Posterior cingulate gyrus (tissue), 11 donors: ENCODE data around the gene DLG5.
A peak's percentile ranks its signal among the peaks of the same experiment; 100 is the strongest.
"Not testable (repeated sequence)": the region's sequence is repeated elsewhere in the genome, so short reads cannot be mapped to it uniquely, and the experiment has no call there.

Experiments used
- DNase-seq, 10 donors: peaks; one replicate each; pipeline versions ENCODE4 v3.0.0 to v3.0.0-alpha.2; 2020 to 2021; ENCODE audit warnings: mixed read lengths in 3 of 10
- intact Hi-C: fragments of 100-400 bp; cut with DNase I; formaldehyde crosslinking; loops from one replicate; pipeline ENCODE4 v1.15.1; 2023

Gene DLG5

DNA sequence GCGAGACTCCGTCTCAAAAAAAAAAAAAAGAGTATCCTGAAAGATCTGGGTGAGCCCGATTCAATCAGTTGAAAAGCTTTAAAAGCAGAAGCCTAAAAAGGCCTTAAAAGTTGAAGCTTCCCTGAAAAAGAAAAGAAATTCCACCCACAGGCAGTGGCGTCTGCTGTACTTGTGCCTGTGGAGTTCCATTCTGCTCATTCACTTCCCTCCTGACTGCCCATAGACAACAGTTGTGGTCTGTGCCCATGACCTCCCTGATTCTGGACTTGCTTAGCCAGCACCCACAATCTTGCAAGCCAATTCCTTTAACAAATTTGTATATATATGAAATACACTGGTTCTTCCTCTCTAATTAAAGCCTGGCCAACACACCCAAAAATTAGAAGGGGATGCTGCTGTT lies 141.7 kb downstream of the DLG5 start:
- no peak for DNase-seq
- intact Hi-C loops: no loop called here

DNA sequence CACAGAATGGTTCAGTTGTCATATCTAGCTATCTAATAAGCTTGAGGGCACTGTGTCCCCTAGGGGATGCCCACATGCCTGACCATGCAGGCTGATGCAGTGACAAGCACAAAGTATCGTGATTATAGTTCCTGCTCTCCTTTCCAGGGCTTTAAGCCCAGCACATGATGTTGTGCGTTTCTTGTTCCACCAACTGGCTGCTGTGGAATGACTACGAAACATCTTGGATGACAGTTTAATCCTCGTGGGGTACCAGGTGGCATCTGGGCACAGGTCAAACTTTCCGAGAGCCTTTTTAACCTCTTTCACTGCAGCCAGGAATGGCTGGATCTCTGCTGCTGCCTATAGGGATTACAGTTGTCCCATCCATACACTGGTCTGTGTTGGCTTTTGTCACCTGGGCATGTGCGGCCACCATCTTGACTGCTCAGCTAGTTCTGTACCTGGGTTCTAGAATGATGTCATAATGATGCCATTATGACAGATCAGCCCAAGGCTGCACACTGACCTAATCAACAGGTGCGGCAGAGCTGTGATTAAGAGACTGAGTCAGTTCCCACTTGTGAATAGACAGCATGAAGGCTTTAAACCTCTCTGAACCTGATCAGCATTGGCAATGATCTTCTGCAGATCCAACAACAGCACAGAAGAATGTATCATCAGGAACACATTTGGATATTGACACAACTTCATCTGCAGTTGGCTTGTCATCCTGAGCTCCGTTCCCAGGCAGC lies 144.1 kb downstream of the DLG5 start:
- intact Hi-C loops: no loop called here
- DNase-seq: no peak

DNA sequence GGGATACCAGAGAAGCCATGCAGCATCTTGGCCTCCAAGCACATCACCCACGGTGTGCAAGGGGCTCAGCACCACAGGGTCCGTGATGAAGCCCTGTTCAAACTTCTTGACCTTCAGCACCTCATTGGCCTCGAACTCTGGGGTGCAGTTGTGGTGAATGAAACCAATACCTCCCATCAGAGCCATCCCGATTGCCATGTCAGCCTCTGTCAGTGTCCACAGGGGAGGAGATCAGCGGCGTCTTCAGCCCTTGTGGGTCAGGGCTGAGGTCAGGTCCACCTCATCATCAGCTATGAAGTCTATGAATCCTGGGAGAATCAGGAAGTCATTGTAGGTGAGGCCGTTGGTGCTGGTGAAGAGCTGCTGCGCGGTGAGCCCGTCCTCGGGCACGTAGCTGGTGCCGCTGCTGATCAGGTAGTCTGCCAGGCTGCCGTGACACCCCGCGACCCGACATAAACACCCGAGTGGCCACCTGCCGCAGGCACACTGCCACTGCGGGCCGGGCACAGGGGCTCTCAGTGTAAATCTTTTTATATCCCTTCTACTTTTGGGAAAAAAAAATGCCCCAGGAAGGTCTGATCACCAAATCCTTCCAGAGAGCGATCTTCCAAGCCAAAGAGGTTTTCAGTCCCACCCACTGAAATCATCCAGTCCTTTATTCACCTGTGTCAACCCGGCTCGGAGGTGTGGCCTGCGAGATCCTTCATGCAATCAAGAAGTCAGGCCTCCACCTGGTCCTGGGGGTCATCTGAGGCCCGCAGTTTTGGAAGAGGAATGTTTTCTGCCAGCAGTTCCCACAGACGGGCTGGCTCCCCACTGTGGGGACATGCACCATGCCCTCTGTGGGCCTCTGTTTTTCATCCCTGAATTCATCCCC lies 144.9 kb downstream of the DLG5 start:
- DNase-seq: peak in 2 of 10 donors; percentile 50 to 68
- intact Hi-C loops: no loop called here

DNA sequence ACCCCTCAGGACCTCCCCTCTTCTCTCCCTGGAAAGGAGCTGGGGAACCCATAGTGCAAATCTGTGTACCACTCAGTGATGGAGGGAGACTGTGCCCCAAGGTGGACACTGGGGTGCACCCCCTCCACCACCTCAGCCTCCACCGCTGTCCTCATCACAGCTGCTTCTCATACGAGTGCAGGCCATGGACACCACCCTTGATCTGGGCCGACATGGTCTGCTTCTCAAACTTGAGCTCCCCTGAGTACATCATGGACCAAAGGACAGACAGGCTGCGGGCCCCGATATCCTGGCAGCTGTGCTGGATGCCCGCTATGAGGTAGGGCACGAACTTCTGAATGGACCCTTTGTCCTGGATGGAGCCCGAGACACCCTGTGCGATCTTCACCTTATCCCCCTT lies 146.4 kb downstream of the DLG5 start:
- peak in 1 of 10 donors; percentile 47 for DNase-seq
- intact Hi-C loops: no loop called here

DNA sequence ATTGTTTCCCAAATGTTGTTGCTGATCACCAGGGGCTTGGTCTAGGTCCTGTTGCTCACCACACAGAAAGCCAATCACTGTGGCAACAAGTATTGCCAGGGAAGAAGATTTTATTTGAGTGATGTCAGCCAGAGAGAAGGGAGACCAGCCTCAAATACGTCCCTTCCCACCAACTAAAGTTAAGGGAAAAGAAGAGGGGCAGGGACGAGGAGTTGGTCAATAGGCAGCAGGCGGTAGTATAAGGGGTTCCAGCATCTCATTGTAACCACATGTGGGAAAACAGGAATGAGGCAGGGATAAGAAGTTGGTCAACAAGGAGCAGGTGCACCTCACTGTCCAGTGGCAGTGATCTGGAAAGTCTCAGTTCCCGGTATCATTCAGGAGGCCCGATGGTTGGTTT lies 150.1 kb downstream of the DLG5 start:
- intact Hi-C loops: no loop called here
- no peak for DNase-seq

DNA sequence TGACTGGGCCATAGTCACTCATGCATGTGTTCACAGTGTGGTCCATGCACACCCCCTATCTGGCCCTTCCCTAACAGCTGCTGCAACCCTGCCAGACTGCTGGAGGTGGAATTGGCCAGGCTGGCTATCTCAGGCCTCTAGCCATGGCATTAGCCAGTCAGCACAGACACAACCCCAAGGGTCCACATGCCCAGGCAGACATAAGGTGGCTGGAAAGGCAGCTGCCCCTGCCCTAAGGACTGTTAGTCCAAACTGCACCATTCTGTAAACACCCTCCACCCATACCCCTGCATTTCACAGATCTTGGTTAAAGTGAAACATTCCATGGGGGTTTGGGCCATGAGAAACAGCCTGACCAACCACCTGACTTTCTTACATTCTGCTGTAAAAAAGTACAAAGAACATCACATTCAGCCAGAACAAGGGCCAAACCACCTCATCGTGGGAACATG lies 151.6 kb downstream of the DLG5 start:
- intact Hi-C loops: no loop called here
- DNase-seq: no peak

DNA sequence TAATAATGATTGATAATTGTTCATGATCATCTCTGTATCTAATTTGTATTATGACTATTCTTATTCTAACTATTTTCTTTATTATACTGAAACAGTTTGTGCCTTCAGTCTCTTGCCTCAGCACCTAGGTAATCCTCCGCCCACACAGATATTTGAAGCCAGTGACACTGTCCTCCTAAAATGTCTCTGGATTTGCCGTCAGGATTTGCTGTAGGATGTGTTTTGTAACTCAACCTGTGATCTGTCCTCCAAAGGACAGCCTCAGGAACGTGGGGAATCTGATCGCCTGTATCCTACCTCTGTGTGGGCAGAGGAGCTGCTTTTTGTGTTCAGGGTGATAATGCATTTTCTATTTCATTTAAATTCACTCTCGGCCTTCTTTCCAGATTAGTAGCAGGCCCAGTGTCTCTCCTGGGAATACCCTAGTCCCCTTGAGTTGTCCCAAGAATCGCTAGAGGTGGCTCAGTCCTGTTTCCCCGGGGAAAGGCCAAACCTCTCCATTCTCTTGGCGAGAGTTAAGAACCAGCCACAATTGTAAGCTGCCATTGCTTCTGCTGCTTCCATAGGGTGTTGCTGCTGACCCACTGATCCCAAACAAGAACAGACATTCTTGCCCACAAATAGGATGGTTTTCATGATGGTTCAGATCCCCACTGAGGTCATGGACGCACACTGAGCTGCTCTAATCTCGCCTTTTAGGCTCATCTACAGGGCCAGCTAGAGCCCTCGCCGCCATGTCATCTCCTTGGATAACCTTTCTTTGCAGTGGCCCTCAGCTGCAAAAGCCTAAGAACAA lies 152.7 kb downstream of the DLG5 start:
- intact Hi-C loops: no loop called here
- DNase-seq: no peak

DNA sequence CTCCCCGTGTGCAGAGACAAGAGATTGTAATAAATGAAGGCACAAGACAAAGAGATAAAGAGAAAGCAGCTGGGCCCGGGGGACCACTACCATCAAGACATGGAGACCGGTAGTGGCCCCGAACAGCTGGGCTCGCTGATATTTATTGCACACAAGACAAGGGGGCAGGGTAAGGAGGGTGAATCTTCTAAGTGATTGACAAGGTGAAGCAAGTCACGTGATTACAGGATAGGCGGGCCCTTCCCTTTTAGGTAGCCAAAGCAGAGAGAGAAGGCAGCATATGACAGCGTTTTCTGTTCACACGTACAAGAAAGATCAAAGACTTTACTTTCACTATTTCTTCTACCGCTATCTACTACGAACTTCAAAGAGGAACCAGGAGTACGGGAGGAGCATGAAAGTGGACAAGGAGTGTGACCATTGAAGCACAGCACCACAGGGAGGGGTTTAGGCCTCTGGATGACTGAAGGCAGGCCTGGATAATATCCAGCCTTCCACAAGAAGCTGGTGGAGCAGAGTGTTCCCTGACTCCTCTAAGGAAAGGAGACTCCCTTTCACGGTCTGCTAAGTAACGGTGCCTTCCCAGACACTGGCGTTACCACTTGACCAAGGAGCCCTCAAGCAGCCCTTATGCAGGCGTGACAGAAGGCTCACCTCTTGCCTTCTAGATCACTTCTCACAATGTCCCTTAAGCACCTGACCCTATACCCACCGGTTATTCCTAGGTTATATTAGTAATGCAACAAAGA lies 153.5 kb downstream of the DLG5 start:
- intact Hi-C loops: not testable (repeated sequence)

DNA sequence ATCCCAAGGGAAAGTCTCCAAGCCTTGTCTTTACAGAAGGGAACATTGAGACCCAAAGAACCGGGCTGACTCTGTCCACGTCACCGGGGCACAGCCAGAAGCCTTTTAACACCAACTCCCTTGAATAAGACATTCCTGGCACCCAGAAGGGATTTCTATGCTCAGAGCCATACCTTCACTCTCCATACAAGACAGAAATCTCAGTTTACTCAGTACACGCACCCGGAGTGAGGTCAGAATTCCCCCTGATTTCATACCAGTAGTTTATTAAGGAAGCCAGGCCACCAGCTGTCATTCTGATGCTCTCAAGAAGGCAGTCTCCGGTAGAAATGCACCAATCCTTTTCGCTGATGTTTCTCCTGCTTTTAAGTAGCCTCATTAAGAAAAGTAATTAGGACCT lies 154.7 kb downstream of the DLG5 start:
- intact Hi-C loops: no loop called here
- no peak for DNase-seq

More for the DNA sequence above, 153.5 kb downstream of the DLG5 start:
- not testable (repeated sequence) for DNase-seq

DNA sequence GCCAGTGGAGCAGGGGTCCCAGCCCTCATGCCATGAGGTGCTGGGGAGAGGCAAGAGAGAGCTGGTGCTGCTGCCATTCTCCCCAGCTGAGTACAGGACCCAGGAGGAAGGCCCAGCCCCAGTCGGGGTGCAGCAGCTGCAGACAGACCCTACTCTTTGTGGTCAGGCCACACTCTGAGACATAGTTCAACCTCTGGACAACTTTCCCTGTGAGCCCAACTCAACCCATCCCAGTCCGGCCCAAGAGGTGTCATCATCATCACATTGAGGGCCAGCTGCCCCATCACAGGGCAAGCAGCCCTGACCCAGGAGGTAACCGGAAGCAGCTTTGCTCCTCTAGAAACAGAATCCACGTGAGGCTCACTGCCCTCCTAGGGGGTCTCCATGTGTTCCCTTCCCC lies 155.1 kb downstream of the DLG5 start:
- peak in 1 of 10 donors; percentile 55 for DNase-seq
- intact Hi-C loops: no loop called here

DNA sequence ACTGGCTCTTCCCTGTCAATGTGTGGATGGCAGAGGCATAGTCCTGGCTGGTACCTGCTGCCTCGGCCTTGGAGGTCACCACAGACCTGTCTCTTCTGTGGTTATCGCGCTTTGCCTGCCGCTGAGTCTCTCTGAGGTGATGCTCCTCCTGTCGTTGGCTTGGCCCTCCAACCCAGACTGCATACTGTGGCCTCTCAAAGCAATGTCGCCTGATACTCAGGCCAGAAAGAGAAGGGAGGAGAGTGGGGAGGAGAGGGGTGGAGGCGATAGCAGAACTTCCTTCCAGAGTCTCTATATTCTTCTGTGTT lies 155.7 kb downstream of the DLG5 start:
- DNase-seq: no peak

DNA sequence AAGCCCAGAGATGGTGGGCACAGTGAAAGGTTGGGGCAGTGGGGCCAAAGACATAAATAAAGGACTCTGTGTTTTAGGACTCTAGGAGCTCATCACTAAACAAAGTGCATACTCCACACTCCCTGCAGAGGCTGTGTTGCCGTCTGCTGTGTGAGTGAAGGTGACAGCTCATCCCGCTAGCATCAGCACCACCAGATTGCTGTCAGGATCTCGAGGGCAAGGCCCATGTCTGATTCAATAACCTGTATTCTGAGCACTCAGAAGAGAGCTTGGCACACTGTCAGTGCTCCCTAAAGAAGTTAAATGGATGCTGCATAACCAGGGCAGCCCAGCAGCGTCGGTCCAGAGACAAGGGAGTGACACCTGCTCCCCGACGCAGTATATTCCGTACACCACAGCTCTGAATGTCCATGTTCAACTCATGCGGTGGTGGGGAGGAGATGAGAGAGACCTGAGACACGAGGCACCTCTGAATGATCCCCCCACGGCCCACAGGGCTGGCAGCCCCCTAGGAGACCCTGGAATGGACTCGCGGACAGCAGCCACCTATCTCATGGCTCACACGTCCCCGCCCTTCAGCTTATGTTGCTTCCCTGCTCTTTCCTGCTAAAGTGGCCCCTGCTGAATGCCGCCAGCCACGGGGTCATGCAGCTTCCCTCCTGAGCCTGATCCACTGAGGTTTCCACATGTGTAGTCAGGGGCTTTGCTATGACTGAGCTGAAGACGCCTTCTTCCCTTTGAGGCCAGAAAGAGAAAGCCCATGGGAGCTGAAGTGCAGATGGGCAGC lies 156.3 kb downstream of the DLG5 start:
- DNase-seq: peak in 1 of 10 donors; percentile 47
- intact Hi-C loops: no loop called here

More for the DNA sequence above, 155.7 kb downstream of the DLG5 start:
- intact Hi-C loops: no loop called here

DNA sequence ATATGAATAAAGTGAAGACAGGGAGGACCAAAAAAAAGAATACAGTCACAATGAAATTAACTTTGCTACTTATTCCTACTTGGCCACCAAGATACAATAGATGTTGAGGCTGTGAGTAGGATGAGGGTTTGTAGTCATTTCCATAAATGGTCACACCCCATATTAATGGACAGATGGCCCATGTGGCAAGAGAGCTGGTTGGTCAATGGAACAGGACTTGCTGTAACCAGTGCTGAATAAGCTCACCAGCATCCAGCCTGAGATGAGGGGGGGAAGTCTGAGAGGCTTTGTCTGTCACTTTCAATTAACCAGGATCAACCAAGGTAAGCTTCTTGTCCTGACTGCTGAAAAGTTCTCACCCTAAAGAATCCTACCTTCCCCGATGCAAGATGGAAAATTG lies 158.5 kb downstream of the DLG5 start:
- intact Hi-C loops: no loop called here
- no peak for DNase-seq

DNA sequence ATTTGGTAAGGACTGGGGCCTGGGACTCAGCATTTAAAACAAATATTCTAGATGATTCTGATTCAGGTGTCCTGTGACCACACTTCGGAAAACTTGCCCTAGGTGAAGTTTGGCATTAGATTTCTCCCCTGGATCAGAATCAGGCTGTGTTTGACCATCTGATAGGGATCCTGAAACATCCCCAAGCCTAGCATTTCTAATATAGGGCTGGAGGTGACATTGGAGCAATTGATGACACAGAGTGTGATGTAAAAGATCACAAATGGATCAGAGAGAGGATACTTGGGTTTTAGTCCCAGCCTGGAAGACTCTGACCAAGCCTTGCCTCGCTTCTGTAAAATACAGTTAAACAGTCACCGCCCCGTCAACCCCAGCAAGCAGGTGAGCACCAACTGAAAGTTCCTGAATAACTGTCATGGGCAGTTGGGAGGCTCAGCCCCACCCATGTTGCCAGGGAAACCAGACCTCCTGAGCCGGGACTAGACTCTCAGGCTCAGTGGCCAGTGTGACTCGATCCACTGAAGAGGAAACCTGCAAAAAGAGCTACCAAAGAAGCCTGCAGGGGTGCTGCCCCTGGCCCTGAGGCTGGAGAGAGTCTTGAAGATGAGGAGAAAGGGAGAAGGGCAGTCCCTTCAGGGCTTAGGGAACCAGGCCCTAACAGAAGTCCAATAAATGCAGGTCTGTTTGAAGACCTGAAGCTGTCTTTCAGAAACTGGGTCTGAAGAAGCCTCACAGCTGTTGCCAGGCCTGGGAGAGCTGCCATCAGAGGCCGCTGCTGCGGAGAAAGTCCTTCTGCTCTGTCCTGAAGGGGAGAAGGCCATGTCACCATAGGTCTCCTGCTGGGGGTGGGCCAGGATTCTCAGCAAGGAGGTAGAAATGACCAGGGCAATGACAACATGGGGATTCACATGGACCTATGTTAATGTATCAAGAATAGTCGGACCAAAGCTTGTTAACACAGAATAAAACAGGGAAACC lies 162.8 kb downstream of the DLG5 start:
- intact Hi-C loops: no loop called here
- DNase-seq: peak in 1 of 10 donors; percentile 42

DNA sequence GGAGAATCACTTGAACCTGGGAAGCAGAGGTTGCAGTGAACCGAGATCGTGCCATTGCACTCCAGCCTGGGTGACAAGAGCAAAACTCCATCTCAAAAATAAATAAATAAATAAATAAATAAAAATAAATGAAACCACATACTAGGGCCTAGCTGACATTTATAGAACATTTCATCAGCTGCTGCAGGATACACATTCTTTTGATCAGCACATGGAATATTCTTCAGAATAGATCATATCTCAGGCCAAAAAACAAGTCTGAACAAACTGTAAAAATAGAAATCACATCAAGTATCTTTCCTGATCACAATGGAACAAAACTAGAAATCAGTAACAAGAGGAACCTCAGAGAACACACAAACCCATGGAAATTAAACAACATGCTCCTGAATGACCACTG lies 168.1 kb downstream of the DLG5 start:
- DNase-seq, intact Hi-C loops: not testable (repeated sequence)

DNA sequence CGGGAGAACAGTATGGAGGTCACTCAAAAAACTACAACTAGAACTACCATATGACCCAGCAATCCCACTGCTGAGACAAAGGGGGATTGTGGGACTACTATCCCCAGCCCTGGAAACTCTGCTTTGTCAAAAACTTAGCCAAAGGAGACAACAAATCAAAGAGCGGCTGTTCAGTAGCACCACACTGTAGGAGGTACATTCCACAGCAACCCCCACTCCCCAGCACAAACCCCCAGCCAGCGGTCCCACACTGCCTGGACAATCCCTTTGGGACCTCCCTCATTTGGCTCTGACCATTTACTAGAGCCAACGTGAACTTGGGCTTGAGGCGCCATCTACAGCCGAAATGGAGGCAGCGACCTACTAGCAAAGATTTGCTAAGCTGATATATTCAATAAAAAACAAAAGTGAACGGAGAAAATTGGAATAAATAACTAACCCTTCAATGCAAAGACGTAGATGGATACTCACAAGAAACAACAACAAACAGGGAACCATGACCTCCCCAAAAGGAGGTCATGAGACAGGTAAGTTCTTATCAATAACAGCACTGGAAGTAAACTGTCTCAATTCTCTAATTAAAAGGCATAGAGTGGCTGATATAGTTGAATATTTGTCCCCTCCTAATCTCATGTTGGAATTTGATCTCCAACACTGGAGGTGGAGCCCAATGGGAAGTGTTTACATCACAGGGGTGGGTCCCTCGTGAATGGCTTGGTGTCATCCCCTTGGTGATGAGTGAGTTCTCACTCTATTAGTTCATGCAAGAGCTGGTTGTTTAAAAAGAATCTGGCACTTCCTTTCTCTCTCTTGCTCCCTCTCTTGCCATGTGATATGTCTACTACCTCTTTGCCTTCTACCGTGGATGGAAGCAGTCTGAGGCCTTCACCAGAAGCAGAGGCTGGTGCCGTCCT lies 170.0 kb downstream of the DLG5 start:
- intact Hi-C loops: no loop called here
- peak in 8 of 10 donors; percentile 25 to 91 (median 38) for DNase-seq

DNA sequence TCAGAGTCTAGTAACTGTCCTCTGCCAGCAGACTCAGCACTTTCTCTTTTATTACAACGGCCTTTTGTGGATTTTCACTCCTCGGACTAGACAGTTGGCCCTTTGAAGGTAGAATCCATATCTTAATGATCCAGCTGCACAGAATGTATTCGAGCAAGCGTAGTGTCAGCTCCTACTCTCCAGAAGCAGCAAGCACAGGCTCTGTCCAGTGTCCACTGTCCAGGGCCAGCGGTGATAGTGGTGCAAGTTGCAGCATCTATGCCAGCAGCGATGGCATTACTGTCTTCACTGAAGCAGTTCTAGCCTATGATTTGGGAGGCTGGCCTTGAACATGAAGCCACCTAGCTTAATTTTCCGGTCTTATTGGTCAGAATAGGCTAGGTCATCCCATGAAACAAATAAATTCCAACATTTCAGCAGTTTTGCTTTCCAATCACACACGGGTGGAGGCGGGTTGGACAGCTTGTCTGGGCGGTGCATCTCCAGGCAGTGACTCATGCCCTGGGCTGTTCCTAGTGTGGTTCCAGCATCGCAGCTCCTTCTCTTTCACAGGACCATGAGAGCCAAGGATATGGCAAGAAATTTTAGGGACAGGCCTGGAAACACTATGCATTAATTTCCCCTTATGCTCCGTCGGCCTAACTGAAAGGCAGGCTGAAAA lies 180.4 kb downstream of the DLG5 start:
- peak in 8 of 10 donors; percentile 31 to 94 (median 62) for DNase-seq
- intact Hi-C loops: no loop called here
